Neural progenitor cell (in vitro differentiated cells): ENCODE data around the gene IQSEC1. TPM values are rescaled to one million over a fixed set of nuclear protein-coding genes. Genes with fewer than 3 reads are reported as not detected.

ENCODE experiments used
- DNase-seq: peaks from one replicate; pipeline ENCODE4 v3.0.0-alpha.2; 2016; ENCODE audit warnings: low spot score
- H2AFZ ChIP-seq: fragments of 200-600 bp; sonication (generic); replicated peaks from 2 replicates; pipeline ENCODE4 v1.6.1; 2016; ENCODE audit warnings: antibody characterized with exemption
- H3F3A ChIP-seq: fragments of 200-600 bp; sonication (generic); 2 replicates; pipeline ENCODE4 v1.6.1; 2016; ENCODE audit warnings: antibody characterized with exemption, low read depth
- H3K27ac ChIP-seq: fragments of 200-600 bp; sonication (generic); 2 replicates; pipeline ENCODE4 v1.5.1; 2016; ENCODE audit warnings: mild to moderate bottlenecking
- H3K27me3 ChIP-seq: fragments of 200-600 bp; sonication (generic); 2 replicates; pipeline ENCODE4 v1.6.1; 2016; ENCODE audit warnings: mild to moderate bottlenecking, moderate library complexity
- H3K36me3 ChIP-seq: fragments of 200-600 bp; sonication (generic); 2 replicates; pipeline ENCODE4 v1.5.1; 2016
- H3K4me1 ChIP-seq: fragments of 200-600 bp; sonication (generic); 2 replicates; pipeline ENCODE4 v1.6.1; 2016; ENCODE audit warnings: mixed run types
- H3K4me2 ChIP-seq: fragments of 200-600 bp; sonication (generic); 2 replicates; pipeline ENCODE4 v1.6.1; 2016
- H3K4me3 ChIP-seq: fragments of 200-600 bp; sonication (generic); 2 replicates; pipeline ENCODE4 v1.5.1; 2016
- H3K79me2 ChIP-seq: fragments of 200-600 bp; sonication (generic); 2 replicates; pipeline ENCODE4 v1.6.1; 2016; ENCODE audit warnings: low read depth
- H3K9ac ChIP-seq: fragments of 200-600 bp; sonication (generic); 2 replicates; pipeline ENCODE4 v1.6.1; 2016
- H3K9me3 ChIP-seq: fragments of 200-600 bp; sonication (generic); 2 replicates; pipeline ENCODE4 v1.5.1; 2016; ENCODE audit warnings: low read depth
- H4K20me1 ChIP-seq: fragments of 200-600 bp; sonication (generic); 2 replicates; pipeline ENCODE4 v1.6.1; 2016; ENCODE audit warnings: low read depth
- H3K27ac Mint-ChIP-seq: 3 replicates; pipeline ENCODE4 v1.8.0; 2021; ENCODE audit warnings: mixed read lengths
- H3K27me3 Mint-ChIP-seq: 2 replicates; pipeline ENCODE4 v1.8.0; 2022; ENCODE audit warnings: low read depth, mild to moderate bottlenecking, inconsistent platforms, moderate library complexity, mixed read lengths; ENCODE audit not compliant: insufficient read depth
- H3K36me3 Mint-ChIP-seq: 3 replicates; pipeline ENCODE4 v1.8.0; 2021; ENCODE audit warnings: mixed read lengths
- H3K4me1 Mint-ChIP-seq: 3 replicates; pipeline ENCODE4 v1.8.0; 2021; ENCODE audit warnings: mixed read lengths
- H3K4me3 Mint-ChIP-seq: 3 replicates; pipeline ENCODE4 v1.8.0; 2021; ENCODE audit warnings: mild to moderate bottlenecking, moderate library complexity, mixed read lengths
- H3K9me3 Mint-ChIP-seq: 3 replicates; pipeline ENCODE4 v1.8.0; 2020; ENCODE audit warnings: mixed read lengths
- CTCF ChIP-seq: fragments of 200-600 bp; sonication (generic); IDR thresholded peaks from 2 replicates; pipeline ENCODE4 v1.5.1; 2017; ENCODE audit warnings: antibody characterized with exemption, mild to moderate bottlenecking
- EZH2 ChIP-seq: fragments of 200-600 bp; sonication (generic); IDR thresholded peaks from 2 replicates; pipeline ENCODE4 v1.6.1; 2017; ENCODE audit warnings: antibody characterized with exemption, mild to moderate bottlenecking, moderate library complexity
- EZH2phosphoT487 ChIP-seq: fragments of 200-600 bp; sonication (generic); IDR thresholded peaks from 2 replicates; pipeline ENCODE4 v1.6.1; 2017; ENCODE audit warnings: antibody characterized with exemption
- total RNA-seq: library from RNA; depleted of rRNA; stranded (reverse); fragments of >200 nt; gene quantifications from 2 replicates; pipeline ENCODE4 v1.2.3, GENCODE V29; 2015; ENCODE audit warnings: low replicate concordance

IQSEC1 gene
- total RNA-seq, 1 donor from 2014 or later, result 8.9 TPM

- Histone ChIP-seq H3K4me1 (peaks cover 17% of the 10 kb centered on the region), H3K27me3 (no peaks in the 10 kb centered on the region), H3K79me2 (no peaks in the 10 kb centered on the region), H3K9me3 (no peaks in the 10 kb centered on the region), H3K4me3 (no peak overlapping the region), H4K20me1 (peaks cover 13% of the 10 kb centered on the region), H3K27ac (no peak overlapping the region), H2AFZ (no peak overlapping the region), H3K36me3 (no peaks in the 10 kb centered on the region), H3K9ac (no peak overlapping the region), H3F3A (no peaks in the 10 kb centered on the region), H3K4me2 (no peak overlapping the region)
- H3K9me3 Mint-ChIP-seq, result no peaks in the 10 kb centered on the region
- no peak for DNase-seq
- no peak overlapping the region for H3K27ac Mint-ChIP-seq
- H3K4me3 Mint-ChIP-seq, result no peak overlapping the region
- H3K36me3 Mint-ChIP-seq, result peaks cover 11% of the 10 kb centered on the region
- TF ChIP-seq CTCF, result no peak
- TF ChIP-seq EZH2, result no peak
- peaks cover 12% of the 10 kb centered on the region for H3K27me3 Mint-ChIP-seq
- H3K4me1 Mint-ChIP-seq, result peaks cover 39% of the 10 kb centered on the region
Measured at GRCh38 chr3:12897381-12898289, 175.6 kb downstream of the IQSEC1 start.

- peaks cover 5% of the 10 kb centered on the region for H3K27me3 ChIP-seq
- Mint-ChIP-seq H3K4me1 (peaks cover 40% of the 10 kb centered on the region), H3K36me3 (peaks cover 10% of the 10 kb centered on the region), H3K27ac (no peak overlapping the region), H3K4me3 (no peak overlapping the region), H3K9me3 (no peaks in the 10 kb centered on the region), H3K27me3 (peaks cover 10% of the 10 kb centered on the region)
- no peak overlapping the region for H3K4me2 ChIP-seq
- H3K79me2 ChIP-seq, result no peaks in the 10 kb centered on the region
- no peaks in the 10 kb centered on the region for H3F3A ChIP-seq
- TF ChIP-seq EZH2phosphoT487, result no peak
- TF ChIP-seq CTCF, result peak; percentile 30
- TF ChIP-seq EZH2, result no peak
- no peak overlapping the region for H3K27ac ChIP-seq
- no peaks in the 10 kb centered on the region for H3K36me3 ChIP-seq
- H4K20me1 ChIP-seq, result peaks cover 13% of the 10 kb centered on the region
- peak; percentile 35 for DNase-seq
- no peak overlapping the region for H2AFZ ChIP-seq
- H3K9ac ChIP-seq, result no peak overlapping the region
- peaks cover 17% of the 10 kb centered on the region for H3K4me1 ChIP-seq
- no peaks in the 10 kb centered on the region for H3K9me3 ChIP-seq
- H3K4me3 ChIP-seq, result no peak overlapping the region
Measured at GRCh38 chr3:12896063-12896985, 176.9 kb downstream of the IQSEC1 start.

GRCh38 chr3:12895391-12896062, 177.7 kb downstream of the IQSEC1 start:
- no peaks in the 10 kb centered on the region for H3F3A ChIP-seq
- H3K4me3 ChIP-seq, result no peak overlapping the region
- Mint-ChIP-seq H3K9me3 (no peaks in the 10 kb centered on the region), H3K27me3 (peaks cover 10% of the 10 kb centered on the region), H3K27ac (no peak overlapping the region), H3K4me3 (no peak overlapping the region), H3K4me1 (peaks cover 42% of the 10 kb centered on the region), H3K36me3 (peaks cover 7% of the 10 kb centered on the region)
- TF ChIP-seq EZH2phosphoT487 (no peak), EZH2 (no peak), CTCF (no peak)
- no peak overlapping the region for H3K9ac ChIP-seq
- H3K27ac ChIP-seq, result no peak overlapping the region
- H3K4me2 ChIP-seq, result no peak overlapping the region
- H3K79me2 ChIP-seq, result no peaks in the 10 kb centered on the region
- DNase-seq, result no peak
- H3K9me3 ChIP-seq, result no peaks in the 10 kb centered on the region
- H3K4me1 ChIP-seq, result peaks cover 17% of the 10 kb centered on the region
- no peaks in the 10 kb centered on the region for H3K36me3 ChIP-seq
- peaks cover 13% of the 10 kb centered on the region for H3K27me3 ChIP-seq
- no peak overlapping the region for H2AFZ ChIP-seq
- peaks cover 13% of the 10 kb centered on the region for H4K20me1 ChIP-seq
